ENCODE data around the gene RTP5.
"Not testable (repeated sequence)": the region's sequence is repeated elsewhere in the genome, so short reads cannot be mapped to it uniquely, and the experiment has no call there.

Gene RTP5

DNA sequence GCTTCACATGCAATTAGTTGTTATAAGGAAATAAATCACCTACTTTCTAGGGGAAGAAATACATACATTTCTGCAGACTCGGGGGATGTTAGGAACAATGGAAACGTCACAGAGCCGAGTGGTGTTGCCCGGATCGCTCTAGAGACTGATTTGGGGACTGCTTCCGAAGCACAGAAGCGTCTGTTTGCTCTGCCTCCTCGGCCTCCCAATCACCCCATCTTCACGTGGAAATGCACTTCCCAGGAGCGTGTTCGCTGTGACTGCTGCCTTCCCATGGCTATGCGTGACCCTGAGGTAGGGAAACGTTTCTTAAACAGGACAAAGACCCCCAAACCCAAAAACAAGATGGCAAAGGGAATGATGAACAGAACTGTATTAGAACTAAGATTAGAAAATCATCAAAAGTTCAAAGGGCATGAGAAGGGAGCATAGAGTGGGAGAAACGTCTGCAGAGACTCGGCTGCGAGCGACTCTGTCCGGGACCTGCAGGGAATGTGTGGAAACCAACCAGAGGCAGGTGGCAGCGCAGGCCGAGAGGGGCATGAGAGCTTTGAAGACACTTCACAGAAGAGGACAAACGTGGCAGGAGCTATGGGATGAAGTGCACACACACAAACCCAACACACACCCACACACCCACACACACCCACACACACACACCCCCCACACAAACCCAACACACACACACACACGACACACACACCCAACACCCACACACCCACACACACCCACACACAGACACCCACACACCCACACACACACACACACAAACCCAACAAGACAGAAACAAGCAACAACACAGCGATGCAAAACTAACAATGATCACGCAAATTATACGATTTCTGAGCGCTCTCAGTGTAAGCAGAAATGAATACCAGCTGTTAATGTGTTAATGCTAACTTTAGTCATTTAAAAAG lies 41.3 kb downstream of the RTP5 start:
- TF ChIP-seq, protein P1, sequence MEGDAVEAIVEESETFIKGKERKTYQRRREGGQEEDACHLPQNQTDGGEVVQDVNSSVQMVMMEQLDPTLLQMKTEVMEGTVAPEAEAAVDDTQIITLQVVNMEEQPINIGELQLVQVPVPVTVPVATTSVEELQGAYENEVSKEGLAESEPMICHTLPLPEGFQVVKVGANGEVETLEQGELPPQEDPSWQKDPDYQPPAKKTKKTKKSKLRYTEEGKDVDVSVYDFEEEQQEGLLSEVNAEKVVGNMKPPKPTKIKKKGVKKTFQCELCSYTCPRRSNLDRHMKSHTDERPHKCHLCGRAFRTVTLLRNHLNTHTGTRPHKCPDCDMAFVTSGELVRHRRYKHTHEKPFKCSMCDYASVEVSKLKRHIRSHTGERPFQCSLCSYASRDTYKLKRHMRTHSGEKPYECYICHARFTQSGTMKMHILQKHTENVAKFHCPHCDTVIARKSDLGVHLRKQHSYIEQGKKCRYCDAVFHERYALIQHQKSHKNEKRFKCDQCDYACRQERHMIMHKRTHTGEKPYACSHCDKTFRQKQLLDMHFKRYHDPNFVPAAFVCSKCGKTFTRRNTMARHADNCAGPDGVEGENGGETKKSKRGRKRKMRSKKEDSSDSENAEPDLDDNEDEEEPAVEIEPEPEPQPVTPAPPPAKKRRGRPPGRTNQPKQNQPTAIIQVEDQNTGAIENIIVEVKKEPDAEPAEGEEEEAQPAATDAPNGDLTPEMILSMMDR (IDR thresholded peaks at IDR 0.05; ENCODE audit: extremely low read depth, insufficient read depth, missing control alignments), result no peak
- no peak for DNase-seq (ENCODE audit: low spot score)
- in situ Hi-C loops (cut with MboI; ENCODE audit: low pct_unique_long_range_greater_than_20kb, low sequenced_read_pairs, unreplicated experiment), result no loop called here

DNA sequence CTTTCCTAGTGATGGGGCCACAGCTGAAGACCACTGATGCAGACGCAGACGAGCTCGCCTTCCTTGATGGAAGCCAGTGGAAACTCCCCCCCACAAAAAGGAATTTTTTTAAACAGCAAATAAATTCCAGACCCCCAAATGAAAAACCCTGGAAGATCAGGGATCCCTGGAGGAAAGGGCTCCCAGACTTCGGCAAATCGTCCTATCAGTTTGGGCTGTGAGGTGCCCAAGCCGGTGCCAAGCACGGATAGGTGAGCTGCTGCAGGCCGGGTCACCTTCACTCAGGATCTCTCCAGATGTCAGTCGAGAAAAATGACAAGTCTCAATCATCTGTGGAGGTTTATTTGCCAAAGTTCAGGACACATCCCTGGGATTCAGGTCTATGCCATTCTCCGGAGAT lies 42.0 kb downstream of the RTP5 start:
- no peak for DNase-seq (ENCODE audit: low spot score)
- in situ Hi-C loops (cut with MboI; ENCODE audit: low pct_unique_long_range_greater_than_20kb, low sequenced_read_pairs, unreplicated experiment), result no loop called here
- TF ChIP-seq, protein P1 (IDR thresholded peaks at IDR 0.05; ENCODE audit: extremely low read depth, insufficient read depth, missing control alignments), result no peak

DNA sequence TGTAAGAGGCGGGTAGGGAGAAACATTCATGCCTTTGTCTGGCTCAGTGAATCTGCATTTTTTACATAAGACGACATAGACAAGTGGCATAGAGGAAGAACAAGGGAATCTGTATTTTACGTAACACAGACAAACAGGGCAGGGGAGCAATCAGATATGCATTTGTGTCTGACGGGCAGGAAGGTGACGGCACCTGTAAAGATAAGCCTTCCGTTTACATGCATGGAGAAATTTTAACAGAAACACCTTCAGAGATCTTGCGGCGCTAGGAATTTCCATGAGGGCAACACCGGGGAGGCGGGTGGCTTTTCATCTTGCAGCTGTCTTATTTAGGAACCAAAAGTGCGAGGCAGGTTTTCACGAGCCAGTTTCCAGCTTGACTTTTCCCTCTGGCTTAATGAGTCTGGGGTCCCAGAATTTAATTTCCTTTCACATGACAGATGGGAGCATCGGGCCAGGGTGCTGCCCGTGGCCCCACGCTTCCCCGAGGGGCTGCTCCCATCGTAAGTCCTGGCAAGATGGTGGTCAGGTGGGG lies 42.6 kb downstream of the RTP5 start:
- TF ChIP-seq, protein P1 (IDR thresholded peaks at IDR 0.05; ENCODE audit: extremely low read depth, insufficient read depth, missing control alignments), result no peak
- in situ Hi-C loops (cut with MboI; ENCODE audit: low pct_unique_long_range_greater_than_20kb, low sequenced_read_pairs, unreplicated experiment), result no loop called here
- no peak for DNase-seq (ENCODE audit: low spot score)

DNA sequence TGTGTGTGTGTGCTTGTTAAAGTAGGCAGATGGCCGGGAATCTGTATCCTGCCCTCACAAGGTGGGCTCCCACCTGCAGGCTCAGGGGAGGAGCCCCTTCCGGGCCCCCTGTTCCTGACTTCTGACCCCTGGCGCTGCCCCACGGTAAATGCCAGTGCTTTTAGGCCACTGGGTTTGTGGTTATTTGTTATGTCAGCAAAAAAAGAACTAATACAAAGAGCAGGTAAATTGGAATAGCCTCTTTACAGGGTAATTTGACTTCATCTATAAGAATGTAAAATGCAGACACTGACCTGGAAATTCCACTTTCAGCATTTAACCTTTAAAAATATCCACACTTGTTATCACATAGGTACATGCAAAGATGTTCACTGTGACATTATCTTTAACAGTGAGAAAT lies 44.2 kb downstream of the RTP5 start:
- TF ChIP-seq, protein P1 (IDR thresholded peaks at IDR 0.05; ENCODE audit: extremely low read depth, insufficient read depth, missing control alignments), result no peak
- in situ Hi-C loops (cut with MboI; ENCODE audit: low pct_unique_long_range_greater_than_20kb, low sequenced_read_pairs, unreplicated experiment), result no loop called here
- DNase-seq (ENCODE audit: low spot score), result no peak

DNA sequence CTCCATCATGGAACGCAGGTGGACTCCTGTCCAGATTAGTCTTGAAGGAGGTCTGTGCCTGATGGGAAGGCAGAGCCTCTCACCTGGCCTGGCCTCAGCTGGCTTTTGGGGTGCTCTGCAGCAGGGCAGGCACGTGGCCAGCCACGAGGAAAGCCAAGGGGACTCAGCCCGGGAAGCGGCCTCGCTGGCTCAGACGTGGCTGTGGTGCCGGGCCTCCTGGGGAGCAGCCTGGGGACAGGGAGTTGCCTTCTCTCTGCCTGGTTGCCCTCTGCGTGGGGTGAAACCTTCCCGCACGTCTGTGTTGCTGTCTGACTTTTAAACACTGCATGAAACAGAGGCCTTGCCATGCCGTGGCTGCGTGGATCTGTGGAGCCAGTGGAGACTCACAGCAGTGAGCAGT lies 45.0 kb downstream of the RTP5 start:
- DNase-seq (ENCODE audit: low spot score), result no peak
- in situ Hi-C loops (cut with MboI; ENCODE audit: low pct_unique_long_range_greater_than_20kb, low sequenced_read_pairs, unreplicated experiment), result no loop called here
- TF ChIP-seq, protein P1 (IDR thresholded peaks at IDR 0.05; ENCODE audit: extremely low read depth, insufficient read depth, missing control alignments), result no peak

DNA sequence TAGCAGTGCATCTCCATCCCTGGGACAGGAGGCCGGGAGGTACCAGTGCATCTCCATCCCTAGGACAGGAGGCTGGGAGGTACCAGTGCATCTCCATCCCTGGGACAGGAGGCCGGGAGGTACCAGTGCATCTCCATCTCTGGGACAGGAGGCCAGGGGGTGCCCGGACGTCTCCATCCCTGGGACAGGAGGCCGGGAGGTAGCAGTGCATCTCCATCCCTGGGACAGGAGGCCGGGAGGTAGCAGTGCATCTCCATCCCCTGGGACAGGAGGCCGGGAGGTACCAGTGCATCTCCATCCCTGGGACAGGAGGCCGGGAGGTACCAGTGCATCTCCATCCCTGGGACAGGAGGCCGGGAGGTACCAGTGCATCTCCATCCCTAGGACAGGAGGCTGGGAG lies 52.1 kb downstream of the RTP5 start:
- in situ Hi-C loops (cut with MboI; ENCODE audit: low pct_unique_long_range_greater_than_20kb, low sequenced_read_pairs, unreplicated experiment); DNase-seq (ENCODE audit: low spot score): not testable (repeated sequence)

DNA sequence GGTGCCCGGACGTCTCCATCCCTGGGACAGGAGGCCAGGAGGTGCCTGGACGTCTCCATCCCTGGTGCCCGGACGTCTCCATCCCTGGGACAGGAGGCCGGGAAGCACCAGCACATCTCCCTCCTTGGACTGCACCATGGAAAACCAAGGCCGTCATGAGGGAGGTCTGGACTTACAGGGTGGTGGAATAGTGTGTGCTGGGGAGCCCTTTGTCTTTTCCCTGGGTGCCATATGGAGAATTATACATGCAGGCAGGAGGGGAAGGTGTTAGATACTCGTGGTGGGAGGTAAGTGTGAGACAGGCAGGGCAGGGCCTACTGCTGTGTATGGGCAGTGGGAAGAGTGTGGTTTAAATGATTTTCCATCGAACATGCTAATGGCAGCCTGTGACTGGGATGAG lies 52.9 kb downstream of the RTP5 start:
- in situ Hi-C loops (cut with MboI; ENCODE audit: low pct_unique_long_range_greater_than_20kb, low sequenced_read_pairs, unreplicated experiment), result no loop called here
- TF ChIP-seq, protein P1 (IDR thresholded peaks at IDR 0.05; ENCODE audit: extremely low read depth, insufficient read depth, missing control alignments), result no peak

DNA sequence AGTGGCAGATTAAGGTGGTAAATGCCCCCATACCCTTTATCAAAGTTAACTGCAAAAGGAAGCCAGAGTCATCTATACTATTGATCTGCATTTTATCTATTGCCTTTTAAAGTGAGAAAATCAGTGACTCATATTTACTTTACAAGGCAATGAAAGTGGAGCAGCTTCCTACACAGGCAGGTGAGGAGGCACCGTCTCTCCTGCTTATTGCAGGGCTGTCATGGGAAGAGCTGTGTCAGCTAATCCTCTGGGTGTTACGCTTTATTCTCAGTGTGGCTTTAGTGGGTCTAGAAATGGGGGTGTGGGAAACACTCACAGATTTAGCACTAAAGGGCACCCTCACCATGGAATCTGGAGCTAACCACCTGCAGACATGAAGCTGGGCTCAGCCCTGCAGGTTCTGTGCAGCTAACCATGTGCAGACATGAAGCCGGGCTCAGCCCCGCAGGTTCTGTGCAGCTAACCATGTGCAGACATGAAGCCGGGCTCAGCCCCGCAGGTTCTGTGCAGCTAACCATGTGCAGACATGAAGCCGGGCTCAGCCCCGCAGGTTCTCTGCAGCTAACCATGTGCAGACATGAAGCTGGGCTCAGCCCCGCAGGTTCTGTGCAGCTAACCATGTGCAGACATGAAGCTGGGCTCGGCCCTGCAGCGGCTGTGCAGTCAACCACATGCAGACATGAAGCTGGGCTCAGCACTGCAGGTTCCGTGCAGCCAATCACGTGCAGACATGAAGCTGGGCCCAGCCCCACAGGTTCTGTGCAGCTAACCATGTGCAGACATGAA lies 53.5 kb downstream of the RTP5 start:
- DNase-seq (ENCODE audit: low spot score); in situ Hi-C loops (cut with MboI; ENCODE audit: low pct_unique_long_range_greater_than_20kb, low sequenced_read_pairs, unreplicated experiment): not testable (repeated sequence)

More for the DNA sequence above, 52.9 kb downstream of the RTP5 start:
- DNase-seq (ENCODE audit: low spot score), result no peak
